Type B pancreatic cell (in vitro differentiated cells): ENCODE results near the gene CABP1. TPM values are rescaled to one million over a fixed set of nuclear protein-coding genes. Genes with fewer than 3 reads are reported as not detected.
"Not testable (repeated sequence)": the region's sequence is repeated elsewhere in the genome, so short reads cannot be mapped to it uniquely, and the experiment has no call there.

Experiments
- DNase-seq: peaks from one replicate; pipeline ENCODE4 v3.0.0; 2021; ENCODE audit warnings: mixed read lengths; ENCODE audit not compliant: unreplicated experiment; ENCODE audit errors: extremely low spot score
- H3K27ac Mint-ChIP-seq: 2 replicates; pipeline ENCODE4 v1.8.0; 2021; ENCODE audit warnings: mild to moderate bottlenecking, mixed read lengths
- H3K27me3 Mint-ChIP-seq: 2 replicates; pipeline ENCODE4 v1.8.0; 2021; ENCODE audit warnings: mixed read lengths
- H3K36me3 Mint-ChIP-seq: 2 replicates; pipeline ENCODE4 v1.8.0; 2021; ENCODE audit warnings: mixed read lengths
- H3K4me1 Mint-ChIP-seq: one replicate; pipeline ENCODE4 v1.8.0; 2021; ENCODE audit warnings: mixed read lengths; ENCODE audit not compliant: unreplicated experiment
- H3K4me3 Mint-ChIP-seq: 2 replicates; pipeline ENCODE4 v1.8.0; 2021; ENCODE audit warnings: mild to moderate bottlenecking, mixed read lengths
- H3K9me3 Mint-ChIP-seq: 2 replicates; pipeline ENCODE4 v1.8.0; 2021; ENCODE audit warnings: mixed read lengths
- CTCF ChIP-seq: fragments of 200-600 bp; sonication (generic); conservative IDR thresholded peaks from 2 replicates; pipeline ENCODE4 v1.5.0; 2021; ENCODE audit warnings: antibody characterized with exemption, mild to moderate bottlenecking
- total RNA-seq: library from RNA; stranded (reverse); gene quantifications from 2 replicates; pipeline ENCODE4 v1.2.1, GENCODE V29; 2021; ENCODE audit warnings: low replicate concordance

CABP1 gene
- total RNA-seq, 1 donor from 2014 or later, result 0.56 TPM

- no peak for DNase-seq
- Mint-ChIP-seq H3K4me3 (no peak overlapping the region), H3K36me3 (no peaks in the 10 kb centered on the region), H3K9me3 (no peaks in the 10 kb centered on the region), H3K27ac (no peak overlapping the region), H3K4me1 (no peaks in the 10 kb centered on the region), H3K27me3 (peaks cover 28% of the 10 kb centered on the region)
- no peak for TF ChIP-seq CTCF
Observed at GRCh38 chr12:120598674-120599463, 41.6 kb upstream of the CABP1 start.

- Mint-ChIP-seq H3K36me3 (no peaks in the 10 kb centered on the region), H3K9me3 (no peaks in the 10 kb centered on the region)
Observed at GRCh38 chr12:120599672-120600552, 40.5 kb upstream of the CABP1 start.

GRCh38 chr12:120602416-120602815, 38.0 kb upstream of the CABP1 start:
- H3K36me3 Mint-ChIP-seq, H3K4me3 Mint-ChIP-seq, H3K27ac Mint-ChIP-seq, DNase-seq, H3K4me1 Mint-ChIP-seq, H3K9me3 Mint-ChIP-seq: not testable (repeated sequence)
- H3K27me3 Mint-ChIP-seq, result peaks cover 26% of the 10 kb centered on the region

More at GRCh38 chr12:120599672-120600552, 40.5 kb upstream of the CABP1 start:
- DNase-seq, result no peak
- Mint-ChIP-seq H3K4me1 (no peaks in the 10 kb centered on the region), H3K4me3 (no peak overlapping the region), H3K27ac (no peak overlapping the region), H3K27me3 (peaks cover 27% of the 10 kb centered on the region)
- peak; percentile 35 for TF ChIP-seq CTCF

GRCh38 chr12:120610560-120610959, 29.9 kb upstream of the CABP1 start:
- Mint-ChIP-seq H3K4me1 (no peaks in the 10 kb centered on the region), H3K27me3 (peaks cover 46% of the 10 kb centered on the region), H3K27ac (no peak overlapping the region), H3K36me3 (no peaks in the 10 kb centered on the region), H3K9me3 (no peaks in the 10 kb centered on the region), H3K4me3 (no peak overlapping the region)
- no peak for TF ChIP-seq CTCF
- no peak for DNase-seq

GRCh38 chr12:120611534-120611933, 28.9 kb upstream of the CABP1 start:
- H3K27me3 Mint-ChIP-seq, result peaks cover 46% of the 10 kb centered on the region
- H3K36me3 Mint-ChIP-seq, DNase-seq, H3K4me1 Mint-ChIP-seq, H3K27ac Mint-ChIP-seq, H3K9me3 Mint-ChIP-seq, H3K4me3 Mint-ChIP-seq: not testable (repeated sequence)

- no peaks in the 10 kb centered on the region for H3K4me1 Mint-ChIP-seq
- no peak overlapping the region for H3K27ac Mint-ChIP-seq
- H3K27me3 Mint-ChIP-seq, result peaks cover 59% of the 10 kb centered on the region
- no peaks in the 10 kb centered on the region for H3K9me3 Mint-ChIP-seq
- H3K4me3 Mint-ChIP-seq, result no peak overlapping the region
- no peak for TF ChIP-seq CTCF
- H3K36me3 Mint-ChIP-seq, result no peaks in the 10 kb centered on the region
- DNase-seq, result no peak
Observed at GRCh38 chr12:120614848-120615247, 25.6 kb upstream of the CABP1 start.

- not testable (repeated sequence) for H3K9me3 Mint-ChIP-seq, H3K4me1 Mint-ChIP-seq, H3K4me3 Mint-ChIP-seq, H3K36me3 Mint-ChIP-seq, H3K27ac Mint-ChIP-seq, DNase-seq
- H3K27me3 Mint-ChIP-seq, result peaks cover 53% of the 10 kb centered on the region
Observed at GRCh38 chr12:120617193-120617592, 23.2 kb upstream of the CABP1 start.

GRCh38 chr12:120617767-120618166, 22.7 kb upstream of the CABP1 start:
- not testable (repeated sequence) for H3K9me3 Mint-ChIP-seq, H3K36me3 Mint-ChIP-seq, H3K27ac Mint-ChIP-seq, H3K4me3 Mint-ChIP-seq, DNase-seq, H3K4me1 Mint-ChIP-seq
- peaks cover 53% of the 10 kb centered on the region for H3K27me3 Mint-ChIP-seq
